ENCODE data around the gene FUT8.
"Not testable (repeated sequence)": the region's sequence is repeated elsewhere in the genome, so short reads cannot be mapped to it uniquely, and the experiment has no call there.

FUT8 gene

DNA sequence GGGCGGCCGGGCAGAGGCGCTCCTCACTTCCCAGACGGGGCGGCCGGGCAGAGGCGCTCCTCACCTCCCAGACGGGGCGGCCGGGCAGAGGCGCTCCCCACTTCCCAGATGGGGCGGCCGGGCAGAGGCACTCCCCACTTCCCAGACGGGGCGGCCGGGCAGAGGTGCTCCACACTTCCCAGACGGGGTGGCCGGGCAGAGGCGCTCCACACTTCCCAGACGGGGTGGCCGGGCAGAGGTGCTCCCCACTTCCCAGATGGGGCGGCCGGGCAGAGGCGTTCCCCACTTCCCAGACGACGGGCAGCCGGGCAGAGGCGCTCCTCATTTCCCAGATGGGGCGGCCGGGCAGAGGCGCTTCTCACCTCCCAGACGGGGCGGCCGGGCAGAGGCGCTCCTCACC is 304.3 kb downstream of the FUT8 start:
- DNase-seq (ENCODE audit: low read depth), result not testable (repeated sequence)

DNA sequence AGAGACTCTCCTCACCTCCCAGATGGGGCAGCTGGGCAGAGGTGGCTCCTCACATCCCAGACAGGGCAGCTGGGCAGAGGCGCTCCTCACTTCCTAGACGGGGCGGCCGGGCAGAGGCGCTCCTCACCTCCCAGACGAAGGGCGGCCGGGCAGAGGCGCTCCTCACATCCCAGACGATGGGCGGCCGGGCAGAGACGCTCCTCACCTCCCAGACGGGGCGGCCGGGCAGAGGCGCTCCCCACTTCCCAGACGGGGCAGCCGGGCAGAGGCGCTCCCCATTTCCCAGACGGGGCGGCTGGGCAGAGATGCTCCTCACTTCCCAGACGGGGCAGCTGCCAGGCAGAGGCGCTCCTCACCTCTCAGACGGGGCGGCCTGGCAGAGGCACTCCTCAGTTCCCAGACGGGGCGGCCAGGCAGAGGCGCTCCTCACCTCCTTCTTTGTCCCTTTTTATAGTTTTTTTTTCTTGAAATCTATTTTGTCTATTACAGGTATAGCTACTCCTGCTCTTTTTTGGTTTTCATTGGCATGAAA is 304.9 kb downstream of the FUT8 start:
- DNase-seq (ENCODE audit: low read depth), result not testable (repeated sequence)

DNA sequence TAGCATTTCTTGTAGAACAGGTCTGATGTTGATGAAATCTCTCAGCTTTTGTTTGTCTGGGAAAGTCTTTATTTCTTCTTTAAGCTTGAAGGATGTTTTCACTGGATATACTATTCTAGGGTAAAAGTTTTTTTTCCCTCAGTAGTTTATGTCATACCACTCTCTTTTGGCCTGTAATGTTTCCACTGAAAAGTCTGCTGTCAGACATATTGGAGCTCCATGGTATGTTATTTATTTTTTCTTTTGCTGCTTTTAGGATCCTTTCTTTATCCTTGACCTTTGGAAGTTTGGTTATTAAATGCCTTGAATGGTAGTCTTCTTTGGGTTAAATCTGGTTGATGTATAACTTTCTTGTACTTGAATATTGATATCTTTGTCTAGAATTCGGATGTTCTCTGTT is 306.1 kb downstream of the FUT8 start:
- DNase-seq (ENCODE audit: low read depth), result no peak

DNA sequence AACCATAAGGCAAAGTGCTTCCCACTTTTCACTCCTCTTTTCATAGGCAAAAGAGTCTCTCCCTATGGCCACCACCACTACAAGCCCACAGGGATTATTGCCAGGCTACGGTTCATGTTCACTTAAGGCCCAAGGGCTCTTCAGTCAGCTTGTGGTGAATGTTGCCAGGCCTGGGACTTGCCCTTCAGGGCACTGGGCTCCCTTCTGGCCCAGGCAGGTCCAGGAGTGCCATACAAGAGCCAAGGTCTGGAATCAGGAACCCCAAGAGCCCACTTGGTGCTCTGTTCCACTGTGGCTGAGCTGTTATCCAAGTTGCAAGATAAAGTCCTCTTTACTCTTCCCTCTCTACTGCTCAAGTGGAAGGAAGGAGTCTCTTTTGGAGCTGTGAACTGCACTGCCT is 307.6 kb downstream of the FUT8 start:
- no peak for DNase-seq (ENCODE audit: low read depth)

DNA sequence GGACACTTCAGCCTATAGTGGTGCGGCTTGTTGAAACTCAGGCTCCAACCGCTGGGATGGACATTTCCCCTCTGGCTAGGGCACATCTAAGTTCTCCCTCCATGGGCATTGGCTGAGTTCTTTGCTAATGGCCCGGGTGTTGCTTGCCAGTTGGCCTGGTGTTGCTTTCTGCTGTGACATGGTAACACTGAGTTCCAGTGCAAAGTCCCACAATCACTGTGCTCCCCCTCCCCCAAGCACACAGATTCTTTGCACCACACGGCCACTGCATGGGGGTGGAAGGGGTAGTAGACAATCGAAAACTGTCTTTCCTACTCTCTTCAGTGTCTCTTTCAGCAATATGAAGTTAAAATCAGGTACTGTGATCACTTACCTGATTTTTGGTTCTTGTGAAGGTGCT is 308.2 kb downstream of the FUT8 start:
- DNase-seq (ENCODE audit: low read depth), result no peak

DNA sequence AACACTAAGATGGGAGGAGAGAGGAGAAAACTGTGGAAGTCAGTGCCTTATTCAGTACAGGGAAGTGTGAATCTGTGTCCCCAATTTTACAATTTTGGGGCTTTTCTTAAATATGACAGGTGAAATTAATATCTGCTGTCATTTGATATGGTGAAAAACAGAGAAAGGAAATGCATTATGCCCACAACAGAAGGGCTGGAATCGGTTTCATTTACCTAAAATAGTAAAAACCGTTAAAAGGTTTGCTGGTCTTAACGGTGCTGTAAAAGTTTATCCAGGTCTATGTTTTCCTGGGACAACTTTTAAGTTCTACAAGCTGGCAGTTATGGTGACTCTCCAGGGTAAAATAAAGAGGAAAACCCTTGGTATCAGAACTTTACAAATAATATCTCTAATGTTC is 310.8 kb downstream of the FUT8 start:
- no peak for DNase-seq (ENCODE audit: low read depth)

DNA sequence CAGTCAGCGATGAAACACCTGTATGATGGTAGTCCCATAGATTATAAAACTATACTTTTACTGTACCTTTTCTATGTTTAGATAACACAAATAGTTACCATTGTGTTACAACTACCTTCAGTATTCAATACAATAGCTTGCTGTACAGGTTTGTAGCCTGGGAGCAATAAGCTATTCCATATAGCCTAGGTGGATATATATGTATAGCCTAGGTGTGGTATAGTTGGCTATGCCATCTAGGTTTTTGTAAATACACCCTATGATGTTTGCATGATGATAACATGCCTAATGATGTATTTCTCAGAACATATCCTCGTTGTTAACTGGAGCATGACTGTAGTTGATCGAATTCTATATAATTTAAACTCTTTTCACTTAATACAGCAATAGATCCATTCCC is 316.1 kb downstream of the FUT8 start:
- no peak for DNase-seq (ENCODE audit: low read depth)

DNA sequence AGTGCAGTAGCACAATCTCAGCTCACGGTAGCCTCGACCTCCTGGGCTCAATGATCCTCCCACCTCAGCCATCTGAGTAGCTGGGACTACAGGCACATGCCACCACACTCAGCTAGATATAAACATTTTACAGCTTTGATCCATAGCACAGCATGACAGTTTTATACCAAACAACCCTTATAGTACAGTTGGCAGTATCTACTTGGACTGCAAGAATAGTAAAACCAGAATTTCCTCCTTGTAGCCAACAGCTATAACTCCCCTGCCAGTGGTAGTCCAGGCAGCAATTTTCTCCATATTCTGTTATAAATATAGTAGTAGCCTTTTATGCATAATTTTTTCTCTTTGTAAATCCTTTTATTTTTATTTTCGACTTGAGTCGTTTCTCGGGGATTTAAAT is 317.0 kb downstream of the FUT8 start:
- DNase-seq (ENCODE audit: low read depth), result no peak

DNA sequence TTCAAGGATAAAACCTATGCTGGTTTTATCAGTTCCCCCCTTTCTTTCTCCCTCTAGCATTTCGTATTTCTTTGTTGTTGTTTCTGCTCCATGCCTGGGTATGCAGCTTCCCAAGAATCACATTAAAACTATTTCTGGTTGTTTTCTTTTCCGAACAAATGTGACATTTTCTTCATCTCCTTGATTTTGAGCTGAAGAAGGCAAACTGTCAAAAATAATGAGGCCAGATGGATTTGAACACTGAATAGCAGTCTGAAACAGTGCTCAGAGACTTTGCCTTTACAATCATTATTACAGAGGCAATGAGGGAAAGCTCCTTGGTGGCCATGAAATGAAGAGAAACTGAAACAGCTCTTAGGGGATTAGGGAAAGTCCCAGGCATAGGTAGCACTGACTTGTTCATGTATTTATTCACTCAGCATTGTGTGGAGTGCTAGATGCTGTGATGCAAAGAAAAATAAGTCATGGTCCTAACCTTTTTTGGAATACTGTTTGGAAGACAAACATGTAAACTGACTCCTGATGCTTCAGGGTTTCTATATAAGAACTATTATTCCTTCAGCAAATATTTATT is 319.5 kb downstream of the FUT8 start:
- DNase-seq (ENCODE audit: low read depth), result no peak

DNA sequence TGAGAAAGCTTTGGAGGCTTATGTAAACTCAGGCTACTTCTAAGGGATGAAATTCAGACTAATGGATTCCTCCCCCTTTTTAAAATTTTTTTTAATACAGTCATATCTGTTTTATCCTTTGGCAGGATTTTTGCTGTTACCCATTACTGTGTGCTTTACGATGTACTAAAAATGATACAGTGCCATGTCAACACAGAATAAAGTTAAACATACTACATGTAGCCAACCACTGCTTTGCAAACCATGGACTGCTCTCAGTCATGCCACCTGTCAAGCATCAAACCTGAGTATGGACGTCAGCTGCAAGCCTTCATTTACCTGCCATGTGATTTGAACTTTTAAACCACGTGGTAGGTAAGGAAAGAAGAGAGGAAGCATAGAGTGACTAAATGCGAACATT is 325.8 kb downstream of the FUT8 start:
- no peak for DNase-seq (ENCODE audit: low read depth)

DNA sequence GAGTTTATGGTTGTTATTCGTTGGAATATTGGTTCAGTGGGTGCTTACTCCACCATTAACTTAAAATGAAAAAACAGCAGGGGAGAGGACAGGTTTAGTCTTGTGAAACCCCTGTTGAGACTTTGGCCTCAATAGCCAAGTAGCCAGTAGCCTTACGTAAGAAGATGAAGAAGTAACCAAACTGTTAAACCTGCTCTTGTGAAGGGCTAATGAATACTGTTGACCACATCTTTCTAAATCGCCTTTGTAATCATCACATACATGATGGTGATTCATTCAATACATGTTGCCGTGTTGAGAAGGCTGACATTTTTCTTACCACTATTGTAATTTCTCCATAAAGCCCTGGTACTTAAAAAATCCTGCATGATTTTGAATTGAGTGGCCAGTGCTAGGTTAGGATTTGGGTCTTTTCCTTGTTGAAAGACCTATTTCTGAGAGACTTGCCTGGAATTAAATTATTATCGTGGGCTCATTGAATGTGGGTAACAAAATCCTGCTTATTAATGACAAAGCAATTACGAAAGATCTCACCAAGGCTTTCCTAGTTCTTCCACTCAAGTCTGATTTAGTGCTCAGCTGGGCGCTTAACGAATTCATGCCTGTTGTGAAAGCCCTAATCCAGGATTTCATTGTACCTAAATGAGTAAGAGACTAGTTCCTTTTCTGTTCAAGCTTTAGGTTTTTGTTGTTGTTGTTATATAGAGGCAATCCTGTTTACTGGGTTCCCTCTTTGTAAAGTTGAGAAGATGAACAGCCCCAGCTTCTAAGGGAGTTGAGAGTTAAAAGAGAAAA is 333.1 kb downstream of the FUT8 start:
- DNase-seq (ENCODE audit: low read depth), result no peak

DNA sequence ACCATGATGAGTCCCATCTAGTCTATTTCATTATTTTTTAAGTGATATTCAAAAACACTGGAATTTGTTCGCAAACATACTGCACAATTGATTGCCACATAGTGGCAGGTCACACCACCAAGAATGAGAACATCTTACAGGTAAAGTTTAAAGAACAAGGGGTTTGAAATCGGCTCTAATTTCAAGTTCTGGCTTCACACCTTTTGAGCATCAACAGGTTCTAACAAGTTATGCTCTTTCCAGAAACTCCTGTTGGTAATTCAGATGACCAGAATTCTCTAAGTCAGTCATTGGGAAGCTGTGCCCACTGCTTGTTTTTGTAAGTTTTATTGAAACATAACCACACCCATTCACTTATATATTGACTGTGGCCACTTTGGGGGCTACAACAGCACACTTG is 336.3 kb downstream of the FUT8 start:
- no peak for DNase-seq (ENCODE audit: low read depth)

DNA sequence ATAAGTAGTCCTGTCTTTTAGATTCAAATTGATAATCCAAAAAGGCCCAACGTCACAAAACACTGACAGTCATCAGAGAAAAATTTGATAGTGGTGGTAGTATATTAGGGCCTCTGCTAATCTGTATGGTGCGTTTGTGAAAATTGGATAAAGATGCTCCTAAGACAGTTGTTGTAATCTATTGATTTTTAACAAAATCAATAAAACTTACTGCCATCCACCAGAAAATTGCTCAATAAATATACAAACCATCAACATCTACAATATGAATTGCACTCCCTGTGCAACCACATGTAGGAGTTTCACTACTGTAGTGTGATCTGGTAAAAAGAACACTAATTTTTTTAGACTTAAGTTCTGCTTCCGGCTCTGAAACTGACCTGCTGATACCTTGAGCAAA is 336.8 kb downstream of the FUT8 start:
- no peak for DNase-seq (ENCODE audit: low read depth)

DNA sequence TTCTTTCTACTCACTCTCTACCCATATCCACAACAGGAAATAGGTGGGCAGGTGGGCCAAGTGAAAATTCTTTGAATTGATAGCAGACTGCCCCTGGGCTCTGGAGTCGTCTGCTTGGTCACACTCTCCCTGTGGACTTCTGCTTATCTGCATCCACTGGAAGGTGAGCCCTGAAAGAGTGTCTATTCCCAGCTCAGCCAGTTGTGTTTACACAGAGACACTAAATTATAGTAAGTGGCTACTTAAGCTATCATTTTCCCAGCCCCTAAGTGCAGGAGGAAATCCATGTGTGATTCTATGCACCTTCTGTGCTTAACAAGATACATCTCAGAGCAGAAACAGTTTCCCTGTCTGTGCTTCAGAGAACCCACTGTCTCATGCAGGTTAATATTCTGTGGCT is 338.4 kb downstream of the FUT8 start:
- no peak for DNase-seq (ENCODE audit: low read depth)

DNA sequence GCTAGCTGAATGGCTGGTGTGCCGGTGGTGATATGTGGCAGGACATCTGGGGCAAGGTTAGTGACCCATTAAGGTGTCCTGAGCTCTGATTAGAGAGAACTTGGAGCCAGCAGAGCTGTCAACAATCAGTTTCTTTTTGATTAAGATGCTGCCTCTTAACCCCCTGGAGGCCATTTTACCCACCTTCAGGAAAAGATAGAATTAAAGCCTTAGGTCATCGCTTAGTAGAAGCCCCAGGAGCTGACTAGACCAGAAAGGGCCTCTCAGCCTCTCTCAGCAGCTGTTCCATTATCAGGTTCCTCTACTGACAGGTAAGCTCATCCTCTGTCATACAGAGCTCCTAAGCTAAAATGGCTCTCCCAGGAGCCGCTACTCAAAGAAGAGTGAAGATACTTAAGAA is 339.0 kb downstream of the FUT8 start:
- DNase-seq (ENCODE audit: low read depth), result no peak

DNA sequence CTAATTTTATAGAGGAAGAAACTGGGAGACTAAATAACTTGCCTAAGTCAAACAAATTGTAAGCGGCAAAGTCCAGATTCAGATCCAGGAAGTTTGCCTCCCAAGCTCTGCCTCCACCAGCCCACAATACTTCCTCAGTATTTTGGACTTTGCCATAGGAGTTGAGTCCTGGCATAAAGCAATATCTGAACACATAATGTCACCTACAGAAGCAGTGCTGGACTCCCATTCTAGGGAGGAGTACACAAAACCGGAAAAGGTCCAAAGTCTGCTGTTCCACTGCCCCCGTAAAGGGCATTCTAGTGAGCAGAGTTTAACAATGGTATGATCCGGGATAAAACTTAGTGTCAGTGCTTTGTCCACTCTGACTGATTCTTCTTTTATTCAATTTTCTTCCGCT is 340.5 kb downstream of the FUT8 start:
- DNase-seq (ENCODE audit: low read depth), result no peak

DNA sequence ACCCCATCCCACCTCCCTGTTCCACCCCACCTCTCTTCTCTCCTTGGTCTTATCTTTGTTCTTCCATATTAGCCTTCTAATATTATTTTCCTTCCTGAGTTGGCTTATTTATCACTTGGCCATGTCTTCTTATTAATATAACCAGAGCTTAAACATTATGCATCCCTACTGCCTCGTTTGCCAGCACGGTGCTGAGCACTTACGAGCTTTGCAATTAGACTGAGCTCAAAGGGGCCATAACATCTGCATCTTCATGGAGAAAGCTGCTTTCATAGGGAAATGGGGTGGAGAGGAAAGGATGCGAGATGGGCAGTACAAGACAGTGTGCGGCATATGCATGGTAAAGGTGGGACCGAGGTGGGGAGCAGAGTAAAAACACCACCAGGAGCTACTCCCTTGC is 342.8 kb downstream of the FUT8 start:
- no peak for DNase-seq (ENCODE audit: low read depth)

DNA sequence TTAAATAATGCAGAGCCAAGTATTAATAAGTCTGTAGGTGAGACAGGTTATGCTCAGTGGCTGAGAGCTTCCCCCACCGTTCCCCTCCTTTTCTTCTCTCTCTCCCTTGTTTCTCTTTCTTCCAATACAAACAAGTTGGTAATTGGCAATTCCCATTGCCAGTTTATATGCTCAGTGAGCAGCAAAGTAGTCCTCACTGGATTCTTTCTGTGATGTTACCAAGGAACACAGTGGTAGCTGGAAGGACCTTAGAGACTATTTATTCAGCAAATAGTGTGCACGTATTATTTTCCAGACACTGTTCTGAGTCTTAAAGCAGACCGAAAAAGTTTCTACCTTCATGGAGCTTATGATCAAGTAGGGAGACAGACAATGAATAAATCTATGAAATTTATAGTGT is 344.4 kb downstream of the FUT8 start:
- no peak for DNase-seq (ENCODE audit: low read depth)

DNA sequence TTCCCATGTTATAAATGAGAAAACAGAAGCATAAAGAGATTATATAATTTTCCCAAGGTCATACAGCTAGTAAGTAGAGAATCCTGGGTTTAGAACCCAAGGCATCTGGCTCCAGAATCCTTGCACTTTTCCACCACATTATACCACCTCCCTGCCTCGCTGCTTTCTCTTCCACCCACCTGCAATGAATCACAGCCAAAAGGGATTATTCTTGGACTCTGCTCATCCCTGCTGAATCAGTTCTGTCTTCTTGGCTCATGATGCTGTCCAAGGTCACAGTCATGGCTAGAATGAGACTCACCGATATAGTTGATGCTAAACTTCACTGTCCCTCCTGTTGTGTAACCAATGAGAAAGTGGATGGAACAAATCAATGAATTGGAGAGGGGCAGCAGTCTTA is 356.6 kb downstream of the FUT8 start:
- no peak for DNase-seq (ENCODE audit: low read depth)

DNA sequence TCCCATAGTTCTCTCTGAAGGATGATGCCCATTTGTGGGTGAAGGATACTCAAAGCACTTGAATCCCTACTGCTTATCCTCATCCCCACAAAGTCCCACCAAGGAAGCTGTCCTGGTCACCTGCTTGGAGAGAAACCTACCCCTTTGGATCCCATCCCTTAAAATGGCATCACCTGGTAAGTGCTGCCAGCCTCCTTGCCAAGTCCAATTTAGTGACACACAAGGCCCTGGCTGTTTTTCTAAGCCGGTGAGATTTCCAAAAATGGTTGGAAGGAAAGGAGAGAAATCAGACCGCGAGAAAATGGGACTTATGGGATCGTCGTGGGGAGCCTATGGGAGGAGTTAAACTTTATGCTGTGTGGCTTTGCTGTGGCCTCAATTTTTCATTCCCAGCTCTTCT is 358.2 kb downstream of the FUT8 start:
- no peak for DNase-seq (ENCODE audit: low read depth)

DNA sequence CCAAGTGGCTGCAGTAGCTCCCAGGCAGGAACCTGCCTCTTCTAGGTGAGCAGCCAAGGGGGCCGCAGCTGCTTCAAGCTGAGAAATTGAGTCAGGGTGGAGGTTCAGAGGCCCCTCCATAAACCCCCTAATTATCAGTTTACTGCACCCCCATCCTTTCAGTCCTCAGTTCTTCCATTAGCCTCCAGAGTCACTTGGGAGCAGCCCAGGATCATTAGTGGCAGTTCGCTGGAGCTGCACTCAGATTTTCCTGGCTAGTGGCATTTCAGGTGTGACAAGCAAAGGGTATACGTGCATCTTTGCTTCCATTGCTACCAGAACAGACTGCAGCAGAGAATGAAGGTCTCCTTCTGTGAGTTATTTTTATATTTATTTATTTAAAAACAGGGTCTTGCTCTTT is 358.7 kb downstream of the FUT8 start:
- no peak for DNase-seq (ENCODE audit: low read depth)

DNA sequence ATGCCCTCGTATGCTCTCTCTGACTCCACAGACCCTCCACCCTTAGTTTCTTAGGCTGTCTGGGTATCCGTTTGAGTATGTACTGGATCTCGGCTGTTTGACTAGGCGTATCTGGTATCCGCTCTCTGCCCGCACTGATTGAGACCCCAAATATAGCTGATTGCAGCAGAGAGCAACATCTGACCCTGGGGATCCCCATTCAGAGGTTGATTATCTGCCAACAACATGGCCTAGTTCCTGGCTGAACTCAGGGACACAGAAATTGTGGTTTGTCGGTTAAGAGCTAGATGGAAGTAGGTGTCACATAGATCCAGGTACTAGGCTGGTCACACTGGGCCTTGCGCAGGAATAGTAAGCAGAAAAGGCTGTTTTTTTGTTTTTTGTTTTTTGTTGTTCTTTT is 359.9 kb downstream of the FUT8 start:
- no peak for DNase-seq (ENCODE audit: low read depth)

DNA sequence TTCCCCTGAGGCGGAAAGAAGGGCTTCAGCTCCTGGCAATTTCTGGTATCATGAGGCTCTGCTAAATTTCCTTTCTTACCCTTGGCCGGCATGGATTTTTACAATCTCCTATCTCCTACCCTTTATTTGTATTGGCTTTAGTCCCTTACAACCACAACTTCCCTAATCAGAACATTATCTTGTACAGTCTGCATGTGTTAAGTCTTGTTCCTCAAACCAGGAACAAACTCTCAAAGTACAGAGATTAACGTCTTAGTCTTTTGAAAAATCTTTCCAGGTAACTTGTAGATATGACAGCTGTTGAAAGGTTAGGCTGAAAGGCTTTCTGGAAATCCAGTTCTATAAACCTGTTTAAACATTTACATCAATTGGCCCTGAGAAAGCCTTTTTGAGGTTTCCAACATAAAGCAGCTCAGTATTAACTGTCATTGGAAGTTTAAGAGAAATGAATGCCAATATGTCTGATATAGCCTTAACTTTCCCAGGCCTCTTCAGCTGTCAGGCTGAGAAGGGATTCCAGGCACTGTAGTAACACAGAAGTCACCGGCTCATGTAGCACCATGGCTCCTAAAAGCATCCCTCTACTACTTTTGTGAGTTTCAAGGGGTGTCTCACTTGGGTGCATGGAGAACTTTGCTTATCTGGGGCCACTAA is 360.5 kb downstream of the FUT8 start:
- no peak for DNase-seq (ENCODE audit: low read depth)

All from GM04503 (cell line).